GM18867 (cell line): ENCODE data around the gene EPHA7.

ENCODE experiments used
- ATAC-seq: cut with Tn5 transposase; IDR thresholded peaks from one replicate; pipeline ENCODE4 v1.9.1; 2021; ENCODE audit warnings: mild to moderate bottlenecking, moderate library complexity; ENCODE audit not compliant: unreplicated experiment

EPHA7 gene

DNA sequence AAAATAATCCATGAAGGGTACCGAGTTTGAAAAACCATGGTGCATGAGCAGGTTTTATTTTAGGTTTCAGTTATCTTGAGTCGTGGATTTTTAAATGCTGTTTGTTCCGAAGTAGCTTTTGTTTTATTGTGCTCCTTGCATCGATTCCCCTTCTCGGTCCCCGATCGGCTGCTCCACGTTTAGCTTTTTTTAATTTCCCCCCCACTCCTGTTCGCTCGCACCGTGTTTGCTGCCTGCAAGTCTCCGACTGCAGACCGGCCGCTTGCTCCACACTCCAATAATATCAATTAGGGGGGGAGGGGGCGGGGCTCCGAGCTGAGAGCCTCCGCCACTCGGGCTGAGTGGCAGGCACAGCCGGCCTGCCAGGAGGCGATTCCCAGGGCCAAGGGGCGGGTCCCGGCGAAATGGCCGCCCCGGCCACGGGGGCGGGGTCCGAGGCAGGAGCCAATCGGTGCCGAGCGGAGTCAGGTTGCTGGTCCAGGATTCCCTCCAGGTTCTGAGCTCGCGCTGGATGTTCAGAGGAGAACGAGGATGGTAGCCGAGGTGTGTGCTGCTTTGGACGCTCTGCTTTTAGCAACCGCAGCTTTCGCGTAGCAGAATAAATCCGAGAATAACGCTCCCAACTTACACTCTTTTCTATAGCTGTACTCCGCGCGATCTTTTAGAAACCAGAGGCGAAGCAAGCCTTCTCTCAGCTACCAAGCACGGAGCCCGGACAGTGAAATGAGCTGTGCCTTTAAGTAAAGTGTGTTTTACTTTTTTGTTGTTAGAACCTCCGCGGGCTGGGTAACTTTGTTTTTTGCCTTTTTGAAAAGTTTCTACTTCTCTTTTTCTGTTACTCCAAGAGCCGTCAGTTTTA, at the start of gene EPHA7:
EPHA7 (minus strand) TSS at position 256 of the 859 bp plus-strand sequence; CDS start at position 38, 218 bp downstream.
- ATAC-seq: peak; percentile 71

DNA sequence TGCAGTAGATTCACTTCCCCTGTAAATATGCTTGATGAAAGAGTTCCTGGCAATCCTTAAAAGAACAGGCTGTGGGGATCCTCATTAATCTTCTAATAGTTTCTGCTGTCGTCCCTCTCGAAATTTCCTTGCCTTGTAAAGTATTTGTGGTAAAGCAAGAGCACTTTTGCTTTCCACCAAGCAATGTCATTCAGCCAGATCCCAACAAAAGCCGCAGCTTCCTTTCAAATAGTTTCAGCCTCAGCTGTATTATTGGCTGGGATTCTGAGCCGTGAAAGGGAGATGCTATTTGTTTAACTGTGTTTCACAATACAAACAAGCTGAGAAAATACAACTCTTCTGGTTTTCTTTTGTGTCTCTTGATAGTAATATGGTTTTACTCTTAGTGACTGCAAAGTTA, 48.9 kb upstream of the EPHA7 start:
- no peak for ATAC-seq

DNA sequence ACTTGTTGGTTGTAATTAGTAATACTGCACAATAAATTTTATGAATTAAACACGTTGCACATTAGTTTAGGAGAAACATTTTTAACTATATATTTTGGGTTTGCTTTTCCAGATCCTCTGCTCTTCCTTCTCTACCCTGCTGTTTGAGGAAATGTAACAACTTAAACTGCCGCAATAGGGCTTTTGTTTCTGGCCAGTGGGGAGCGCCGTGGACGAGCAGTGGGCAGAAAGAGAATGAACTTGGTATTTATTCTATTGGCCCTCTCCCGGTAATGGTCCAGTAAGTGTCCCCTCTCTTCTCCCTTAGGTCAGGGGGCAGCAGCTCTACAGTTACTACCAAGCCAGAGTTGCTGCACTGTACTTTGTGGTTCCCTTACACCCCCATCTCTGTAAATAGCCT, 35.2 kb upstream of the EPHA7 start:
- ATAC-seq: no peak

DNA sequence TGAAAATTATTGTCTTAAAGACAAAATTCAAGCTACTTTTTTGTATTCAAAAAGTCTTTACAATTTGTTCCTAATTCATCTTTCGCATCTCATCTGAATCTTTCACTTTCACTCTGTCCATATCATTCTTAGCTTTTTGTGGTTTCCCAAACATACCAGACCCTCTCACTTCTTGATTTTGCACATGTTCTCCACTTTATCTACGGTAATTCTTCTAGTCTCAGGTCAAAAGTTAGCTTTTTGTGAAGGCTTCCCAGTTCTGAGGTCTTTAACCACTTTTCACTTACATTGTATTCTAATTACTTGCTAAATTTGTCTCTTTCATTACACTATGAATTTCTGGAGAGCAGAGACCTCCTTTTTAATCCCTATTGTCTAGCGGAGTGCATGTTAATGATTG, 34.6 kb upstream of the EPHA7 start:
- peak; percentile 92 for ATAC-seq

DNA sequence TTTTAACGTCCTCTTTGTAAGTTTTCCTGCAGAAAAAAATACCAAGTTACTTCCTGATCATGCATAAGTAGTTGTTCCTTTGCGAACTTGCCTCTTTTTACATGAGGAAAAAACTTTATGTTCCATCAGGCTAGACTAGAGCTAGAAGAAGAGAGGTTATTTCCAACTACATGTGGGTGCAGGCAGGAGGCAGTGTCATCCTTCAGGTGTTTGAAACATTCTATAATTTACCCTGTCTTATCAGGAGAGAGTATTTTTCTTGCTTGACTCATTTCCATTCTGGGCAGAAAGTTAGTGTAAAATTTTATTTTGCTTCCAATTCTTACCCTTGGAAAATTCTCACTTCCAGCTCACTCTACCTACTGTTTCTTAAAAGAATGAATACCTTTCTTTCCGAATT, 28.5 kb upstream of the EPHA7 start:
- no peak for ATAC-seq

DNA sequence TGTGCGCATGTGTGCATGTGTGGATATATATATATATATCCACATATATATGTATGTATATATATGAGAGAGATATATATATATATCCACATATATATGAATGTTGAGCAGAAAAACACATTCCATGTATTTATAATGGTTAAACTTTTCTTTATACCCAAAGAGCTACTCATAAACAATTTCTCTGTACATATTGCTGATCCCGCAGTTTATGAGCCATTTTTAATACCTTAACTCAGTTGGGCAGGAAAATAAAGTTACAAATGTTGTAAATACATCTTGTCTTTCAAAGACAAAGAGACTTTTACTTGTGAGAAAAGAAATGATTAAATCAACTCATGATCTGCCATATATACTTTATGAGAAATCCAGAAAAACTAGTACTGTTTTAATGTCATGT, 18.1 kb upstream of the EPHA7 start:
- ATAC-seq: no peak

DNA sequence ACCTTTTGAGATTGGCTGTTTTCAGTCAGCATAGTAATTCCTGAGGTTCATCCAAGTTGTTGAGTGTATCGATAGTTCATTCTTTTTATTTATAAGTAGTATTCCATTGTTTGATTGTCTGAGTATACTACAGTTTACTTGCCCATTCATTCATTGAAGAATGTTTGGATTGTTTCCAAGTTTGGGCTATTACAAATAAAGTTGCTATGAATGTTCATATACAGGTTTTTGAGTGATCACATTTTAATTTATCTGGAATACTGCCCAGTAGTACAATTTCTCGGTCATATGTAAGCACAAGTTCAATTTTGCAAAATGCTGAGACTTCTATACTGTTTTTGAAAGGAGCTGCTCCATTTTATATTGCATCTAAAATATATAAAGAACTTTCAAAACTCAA, 14.2 kb upstream of the EPHA7 start:
- no peak for ATAC-seq

DNA sequence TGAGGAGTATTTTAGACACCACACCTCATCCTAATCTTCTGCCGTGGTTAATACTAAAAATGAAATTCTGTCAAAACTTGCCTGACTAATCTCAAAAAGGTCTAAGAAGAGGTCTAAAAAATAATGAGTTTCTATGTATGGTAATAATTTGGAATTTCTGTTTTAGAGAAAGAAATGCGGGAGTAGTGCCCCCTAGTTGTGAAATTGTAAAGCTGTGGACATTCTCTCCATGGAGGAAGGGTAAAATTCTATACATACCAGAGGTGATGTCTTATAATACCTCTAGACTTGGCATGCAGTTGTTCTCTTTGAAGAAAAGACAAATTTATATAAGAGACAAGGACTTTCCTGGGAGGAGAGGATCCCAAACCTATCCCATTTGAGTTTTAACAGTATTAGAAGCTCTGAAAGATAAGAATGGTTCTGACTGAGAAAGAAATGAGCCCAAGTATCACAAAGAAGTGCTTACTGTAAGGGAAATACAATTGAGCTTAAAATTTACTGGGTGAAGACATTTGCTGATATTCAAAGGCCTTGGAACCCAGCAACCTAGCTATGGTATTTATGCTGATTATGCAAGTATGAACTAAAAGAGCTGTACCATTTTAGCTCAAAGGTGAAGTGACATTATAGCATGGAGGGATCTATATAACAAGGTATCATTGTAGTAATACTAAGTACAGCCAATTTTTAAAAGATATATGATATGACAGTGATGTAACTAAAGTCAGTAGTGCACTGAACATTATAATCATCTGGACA, 5.1 kb upstream of the EPHA7 start:
- ATAC-seq: no peak

DNA sequence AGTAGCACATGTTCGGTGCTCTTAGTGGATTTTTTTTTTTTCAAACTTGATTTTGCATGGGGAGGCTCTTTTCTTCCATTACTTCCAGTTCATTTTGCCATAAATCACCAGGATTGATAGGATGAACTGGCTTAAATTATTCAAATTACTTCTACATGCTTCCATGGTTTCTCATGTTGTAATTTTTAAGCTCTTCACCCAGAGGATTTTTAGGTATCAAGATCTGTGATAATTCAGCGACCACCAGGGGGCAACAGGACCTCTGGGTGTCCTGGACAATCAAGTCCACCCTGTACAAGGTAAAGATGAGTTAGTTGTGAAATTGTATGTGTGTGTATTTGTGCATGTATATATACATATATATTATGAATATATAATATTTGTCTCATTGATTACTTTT, 4.2 kb upstream of the EPHA7 start:
- peak; percentile 58 for ATAC-seq

DNA sequence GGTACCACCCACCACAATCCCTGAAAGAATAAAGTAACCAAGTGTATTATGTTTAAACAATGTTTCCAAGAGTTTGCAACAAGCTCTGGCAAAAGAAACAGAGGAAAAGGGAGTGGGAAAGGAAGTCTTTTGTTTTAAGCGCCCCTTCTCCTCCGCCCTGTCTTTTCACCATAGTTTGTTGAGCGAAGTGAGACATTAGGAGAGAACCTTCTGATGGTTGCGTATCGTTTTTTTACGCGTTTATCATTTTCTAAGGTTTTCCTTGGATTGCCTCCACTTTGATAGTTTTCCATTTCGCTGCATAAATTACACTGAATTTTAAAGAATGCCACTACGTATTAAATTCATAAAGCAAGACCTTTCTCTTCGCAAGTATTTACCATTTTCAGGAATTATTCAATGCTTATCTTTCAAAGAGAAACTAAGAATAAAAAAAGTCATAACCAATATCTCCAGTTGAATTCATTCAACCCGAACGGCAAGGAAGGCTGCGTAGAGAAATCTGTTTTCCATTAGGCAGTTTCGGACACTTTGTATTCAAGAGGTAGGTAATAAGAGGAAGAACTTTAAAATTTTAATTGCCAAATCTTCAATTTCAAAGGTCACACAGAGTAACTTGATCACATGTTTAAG, 920 bp upstream of the EPHA7 start:
- no peak for ATAC-seq

DNA sequence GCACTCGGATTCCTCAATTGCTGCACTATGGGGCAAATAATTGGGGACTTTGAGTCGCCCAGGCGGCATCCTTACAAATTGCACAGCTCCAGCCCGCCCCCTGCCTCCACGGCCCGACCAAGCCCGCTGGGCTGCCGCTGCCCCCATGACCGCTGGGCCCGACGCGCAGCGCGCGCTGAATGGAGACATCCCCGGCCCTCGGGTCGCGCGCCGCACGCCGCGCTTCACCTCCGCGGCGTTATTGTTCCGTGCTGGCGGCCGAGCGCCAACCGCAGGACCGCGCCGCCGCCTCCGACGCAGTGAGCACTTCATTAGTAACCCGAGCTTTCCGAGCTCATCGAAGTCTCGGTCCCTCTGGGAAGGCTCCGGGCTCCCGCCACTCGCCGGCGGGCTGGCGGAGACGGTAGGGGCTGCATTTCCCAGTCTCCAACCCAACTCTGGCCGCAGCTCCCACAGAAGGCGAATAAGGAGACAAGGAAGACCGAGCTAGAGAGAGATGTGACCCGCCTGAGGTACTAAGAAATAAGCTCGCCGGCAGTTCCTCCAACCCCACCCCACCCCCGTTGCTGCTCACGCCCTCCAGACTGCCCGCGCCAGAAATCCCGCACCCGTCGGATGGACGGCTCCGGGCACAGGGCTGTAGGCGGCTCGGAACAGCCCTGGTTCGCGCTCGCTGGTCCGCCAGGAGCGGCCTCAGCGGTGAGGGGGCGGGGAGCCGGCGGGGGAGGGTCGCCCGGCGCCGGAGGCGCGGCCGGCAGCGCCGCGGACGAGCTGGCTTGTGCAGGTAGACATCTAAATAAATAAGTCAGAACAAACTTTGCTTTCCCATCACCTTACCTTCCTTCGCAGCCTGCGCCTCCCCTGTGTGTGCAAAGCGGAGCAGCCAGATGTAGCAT, 703 bp downstream of the EPHA7 start:
- no peak for ATAC-seq

DNA sequence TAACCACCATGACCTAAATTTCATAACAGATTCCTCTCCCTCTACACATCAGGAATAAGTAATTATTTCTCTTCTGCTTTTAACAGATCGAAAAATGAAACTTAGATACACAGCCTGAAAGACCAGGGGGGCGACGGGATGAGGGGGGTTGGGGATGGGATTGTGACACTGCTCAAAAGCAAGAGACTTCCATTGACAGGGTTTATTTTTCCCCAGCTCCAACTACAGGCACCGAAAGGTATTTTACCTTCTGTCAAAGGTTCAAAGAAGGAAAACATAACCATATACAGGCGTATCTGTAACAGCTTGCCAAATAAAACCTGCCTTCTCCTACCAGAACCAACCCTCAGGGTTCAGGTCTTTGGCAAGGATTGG, 1.3 kb downstream of the EPHA7 start:
- no peak for ATAC-seq

DNA sequence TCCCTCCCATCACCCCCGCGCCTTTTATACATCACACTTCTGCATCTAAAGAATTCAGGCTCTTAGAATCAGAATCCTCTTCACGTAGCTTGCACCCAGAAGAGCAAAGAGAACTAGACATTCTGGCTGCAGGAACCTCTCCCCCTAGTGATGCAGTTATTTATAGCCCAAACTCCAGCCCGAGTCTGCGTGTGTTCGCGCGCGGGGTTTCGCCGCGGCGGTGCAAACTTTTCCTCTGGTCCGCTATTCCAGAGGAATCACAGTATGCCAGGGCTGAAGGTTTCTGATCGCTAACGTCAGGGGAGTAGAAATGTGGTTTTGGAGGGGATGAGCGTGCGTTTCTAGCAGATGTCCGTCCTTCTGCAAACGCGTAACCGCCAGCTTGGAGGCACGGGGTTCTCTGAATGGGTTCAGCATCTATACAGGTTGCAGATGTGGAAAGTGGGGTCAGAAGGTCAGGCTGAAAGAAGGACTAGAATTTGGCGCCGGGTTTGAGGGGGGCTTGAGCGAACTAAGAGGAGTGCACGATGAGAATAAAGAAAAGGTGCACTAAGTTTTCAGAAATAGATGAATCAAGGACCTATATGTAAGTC, 1.8 kb downstream of the EPHA7 start:
- ATAC-seq: no peak

DNA sequence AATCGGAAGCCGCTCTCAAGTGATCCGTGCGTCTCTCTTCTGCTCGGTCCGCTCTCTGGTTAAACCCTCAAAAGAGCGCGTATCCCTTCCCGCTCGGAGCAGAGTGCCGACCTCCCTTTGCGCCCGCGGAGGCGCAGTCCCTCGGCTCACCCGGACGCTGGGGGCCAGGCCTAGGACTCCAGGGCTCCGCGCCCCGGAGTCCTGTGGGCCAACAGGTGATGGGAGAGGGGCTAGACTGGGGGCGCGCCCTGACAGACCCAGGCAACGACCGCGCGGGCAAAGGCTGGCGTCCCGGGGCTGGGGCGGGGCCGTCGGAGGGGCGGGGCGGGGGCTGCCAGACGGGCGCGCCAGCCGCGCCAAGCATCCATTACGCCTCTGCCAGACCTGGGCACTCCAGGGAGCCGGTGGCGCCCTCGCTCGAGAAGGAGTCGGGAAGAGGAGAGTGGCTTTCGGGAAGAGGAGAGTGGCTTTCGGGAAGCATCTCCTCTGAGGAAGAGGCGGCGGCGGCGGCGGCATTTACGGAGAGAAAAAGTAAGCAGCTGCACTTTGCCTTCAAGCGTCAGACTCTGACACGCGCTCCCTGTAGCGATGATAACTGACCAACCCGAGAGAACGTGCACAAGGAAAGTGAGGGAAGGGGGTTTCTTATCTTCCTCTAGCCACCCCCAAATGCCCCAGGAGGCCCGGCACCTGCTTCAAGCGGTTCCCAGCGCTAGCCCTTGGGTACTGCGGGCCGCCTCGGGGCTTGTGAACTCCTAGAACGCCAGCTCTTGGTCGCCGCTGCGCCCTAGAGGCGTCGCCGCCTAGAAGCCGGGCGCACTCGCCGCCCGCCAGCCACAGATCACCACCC, 2.6 kb downstream of the EPHA7 start:
- no peak for ATAC-seq

DNA sequence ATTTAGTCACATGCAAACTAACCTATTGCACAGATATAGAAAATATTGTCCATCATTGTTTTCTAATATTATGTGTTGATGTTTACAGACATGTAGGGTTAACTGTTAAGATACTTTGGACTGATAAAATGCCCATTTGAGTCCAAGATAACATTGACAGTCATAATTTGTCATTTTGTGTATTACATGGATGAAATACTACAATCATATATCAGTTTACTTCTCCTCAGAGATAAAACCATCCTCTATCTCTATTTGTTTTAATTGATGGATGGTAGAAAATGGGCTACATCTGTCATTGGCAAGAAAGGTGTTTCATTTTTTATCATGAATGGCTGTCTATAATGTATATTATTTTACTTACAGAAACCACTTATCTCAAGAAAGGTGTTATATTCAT, 6.2 kb downstream of the EPHA7 start:
- ATAC-seq: no peak

DNA sequence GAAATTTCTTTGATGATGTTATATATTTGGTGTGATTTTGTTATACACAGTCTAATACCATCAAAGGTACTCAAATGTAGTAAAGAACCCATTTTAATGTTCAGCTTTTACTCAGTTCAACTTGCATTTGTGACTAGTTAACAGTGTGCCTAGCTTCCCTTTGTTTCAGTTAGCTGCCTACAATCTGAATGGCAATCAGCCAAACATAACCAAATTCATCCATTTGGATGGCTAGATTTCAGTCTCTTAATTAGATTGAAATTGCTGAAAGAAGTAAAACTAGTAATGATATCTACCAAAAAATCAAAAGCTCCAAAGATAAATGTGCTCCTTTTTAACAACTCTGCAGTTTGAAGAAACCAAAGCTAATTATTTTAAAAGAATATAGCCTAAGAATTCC, 6.9 kb downstream of the EPHA7 start:
- no peak for ATAC-seq

DNA sequence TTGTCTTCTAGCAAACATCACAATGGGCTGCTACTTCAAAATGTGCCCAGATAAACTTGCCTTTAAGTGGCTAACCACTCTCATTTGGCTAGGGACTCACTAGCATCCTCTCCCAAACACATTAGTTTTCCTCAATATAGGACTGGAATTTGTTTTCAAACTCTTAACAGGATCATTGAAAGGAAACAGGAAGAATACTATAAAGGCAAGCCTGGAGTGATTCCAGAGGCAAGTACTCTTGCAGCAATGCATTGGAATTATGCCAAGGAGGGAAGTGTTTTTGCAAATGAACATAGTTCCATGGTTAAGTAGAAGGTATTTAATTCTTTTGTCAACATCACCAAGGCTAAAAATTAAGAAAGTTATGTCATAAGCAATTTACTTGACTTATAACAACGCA, 12.2 kb downstream of the EPHA7 start:
- no peak for ATAC-seq

DNA sequence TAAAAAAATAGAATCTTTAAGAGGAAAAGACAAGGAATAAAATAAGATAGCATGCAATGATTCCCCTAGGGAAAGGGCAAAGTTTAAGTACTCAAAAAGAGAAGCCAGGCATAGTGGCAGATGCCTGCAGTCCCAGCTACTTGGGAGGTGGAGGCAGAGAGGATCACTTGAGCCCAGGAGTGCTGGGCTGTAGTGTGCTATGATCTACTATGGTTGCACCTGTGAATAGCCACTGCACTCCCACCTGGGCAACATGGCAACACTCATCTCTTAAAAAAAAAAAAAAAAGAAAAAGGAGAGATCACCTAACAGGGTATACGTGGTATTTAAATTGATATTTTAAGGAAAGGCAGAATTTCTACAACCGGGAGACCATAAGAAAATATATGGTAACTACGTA, 16.0 kb downstream of the EPHA7 start:
- no peak for ATAC-seq

DNA sequence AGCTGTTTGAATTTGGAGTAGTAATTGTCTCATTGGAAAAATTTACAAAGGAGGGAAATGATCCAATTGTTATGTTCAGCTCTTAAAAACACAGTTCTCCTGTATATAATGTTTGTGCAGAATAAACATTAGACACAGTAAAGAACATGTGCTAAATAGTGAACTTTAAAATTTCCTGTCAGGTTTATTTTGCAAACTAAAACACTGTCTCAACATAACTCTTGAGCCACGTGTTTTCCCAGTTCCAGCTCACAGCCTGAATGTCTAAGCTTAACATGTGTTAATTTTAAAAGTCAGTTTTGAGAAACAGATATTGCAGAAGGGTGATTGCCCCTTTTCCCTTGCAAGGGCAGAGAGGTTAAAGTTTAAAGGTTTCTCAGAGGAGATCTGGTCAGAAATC, 20.6 kb downstream of the EPHA7 start:
- ATAC-seq: no peak

DNA sequence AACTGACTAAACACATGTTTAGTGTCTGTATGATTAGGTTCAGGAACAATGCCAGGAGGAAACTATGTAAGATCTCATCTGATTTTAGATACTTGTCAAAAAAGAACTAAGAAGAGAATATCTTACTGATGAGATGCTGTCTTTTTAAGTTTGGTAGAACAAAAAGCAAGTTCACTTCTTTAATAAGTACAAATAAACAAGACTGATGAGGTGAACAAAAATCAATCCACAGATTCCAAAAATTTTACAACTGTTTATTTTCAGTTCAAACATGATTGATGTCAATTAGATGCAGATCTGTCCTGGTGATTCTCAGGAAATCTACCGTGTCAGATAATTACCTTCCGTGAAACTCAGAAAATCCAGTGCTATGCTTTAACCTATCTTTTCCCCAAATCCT, 24.9 kb downstream of the EPHA7 start:
- no peak for ATAC-seq
